Breast epithelium (tissue), 3 donors: ENCODE results near the gene LYRM4.

Experiments used
- POLR2A ChIP-seq: fragments of 450-650 bp; IDR thresholded peaks from one replicate; pipeline ENCODE4 v1.6.1; 2016; ENCODE audit warnings: antibody characterized with exemption, mild to moderate bottlenecking, moderate library complexity
- POLR2AphosphoS5 ChIP-seq, 3 donors: sonication (generic); formaldehyde crosslinking; IDR thresholded peaks; one replicate each; pipeline ENCODE4 v1.6.1; 2017; ENCODE audit warnings: antibody characterized with exemption in 3 of 3
- TF ChIP-seq, protein P1 (sequence below), 3 donors: fragments of 450-650 bp; IDR thresholded peaks; one replicate each; pipeline ENCODE4 v1.5.1; 2016 to 2017; ENCODE audit warnings: antibody characterized with exemption in 3 of 3, mild to moderate bottlenecking in 3 of 3, moderate library complexity in 3 of 3

DNA sequence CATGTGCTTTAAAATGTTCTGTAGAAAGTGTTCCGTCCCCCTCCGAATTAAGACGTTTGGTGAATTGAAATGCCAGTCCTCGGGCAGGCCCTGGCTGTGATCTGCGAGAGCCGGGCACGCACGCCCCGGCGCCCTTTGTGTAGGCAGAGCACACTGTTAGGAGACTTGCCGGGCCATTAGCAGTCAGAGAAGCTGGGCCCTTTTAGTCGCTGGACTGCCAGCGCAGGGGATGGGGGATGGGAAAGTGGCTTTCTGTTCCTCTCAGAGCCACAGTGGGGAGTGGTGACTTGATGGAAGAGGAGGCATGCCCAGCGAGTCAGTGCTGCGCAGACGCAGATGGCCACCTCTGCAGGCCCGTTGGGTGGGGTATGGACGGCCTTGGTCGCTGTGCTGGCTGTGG lies 173.4 kb downstream of the LYRM4 start:
- TF ChIP-seq, protein P1, sequence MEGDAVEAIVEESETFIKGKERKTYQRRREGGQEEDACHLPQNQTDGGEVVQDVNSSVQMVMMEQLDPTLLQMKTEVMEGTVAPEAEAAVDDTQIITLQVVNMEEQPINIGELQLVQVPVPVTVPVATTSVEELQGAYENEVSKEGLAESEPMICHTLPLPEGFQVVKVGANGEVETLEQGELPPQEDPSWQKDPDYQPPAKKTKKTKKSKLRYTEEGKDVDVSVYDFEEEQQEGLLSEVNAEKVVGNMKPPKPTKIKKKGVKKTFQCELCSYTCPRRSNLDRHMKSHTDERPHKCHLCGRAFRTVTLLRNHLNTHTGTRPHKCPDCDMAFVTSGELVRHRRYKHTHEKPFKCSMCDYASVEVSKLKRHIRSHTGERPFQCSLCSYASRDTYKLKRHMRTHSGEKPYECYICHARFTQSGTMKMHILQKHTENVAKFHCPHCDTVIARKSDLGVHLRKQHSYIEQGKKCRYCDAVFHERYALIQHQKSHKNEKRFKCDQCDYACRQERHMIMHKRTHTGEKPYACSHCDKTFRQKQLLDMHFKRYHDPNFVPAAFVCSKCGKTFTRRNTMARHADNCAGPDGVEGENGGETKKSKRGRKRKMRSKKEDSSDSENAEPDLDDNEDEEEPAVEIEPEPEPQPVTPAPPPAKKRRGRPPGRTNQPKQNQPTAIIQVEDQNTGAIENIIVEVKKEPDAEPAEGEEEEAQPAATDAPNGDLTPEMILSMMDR (IDR thresholded peaks at IDR 0.05) = no peak
- TF ChIP-seq POLR2AphosphoS5 (IDR thresholded peaks at IDR 0.05) (no peak), POLR2A (no peak)
